Endothelial cell of umbilical vein (primary cell): Measurements from ENCODE around the gene KREMEN1. TPM values are rescaled to one million over a fixed set of nuclear protein-coding genes. Genes with fewer than 3 reads are reported as not detected.

ENCODE experiments used
- BruUV-seq: library from RNA; stranded (reverse); fragments of 400-500 nt; replicated peaks from 2 replicates; lab custom pipeline; 2021; lab: Mats Ljungman, UMichigan
- CTCF ChIA-PET: fragments of 300-600, 350-600 bp; sonication (Branson Sonifier 250); formaldehyde crosslinking; loops from one replicate; lab custom pipeline; 2021; ENCODE audit warnings: antibody characterized with exemption, inconsistent platforms; lab: Charles Lee
- POLR2A ChIA-PET: fragments of 300-600, 350-600 bp; sonication (Branson Sonifier 250); formaldehyde crosslinking; loops from one replicate; lab custom pipeline; 2021; ENCODE audit warnings: antibody characterized with exemption, inconsistent platforms; lab: Charles Lee
- DNase-seq: peaks from one replicate; pipeline ENCODE4 v3.0.0-alpha.2; 2011; ENCODE audit warnings: low read depth, low spot score
- FAIRE-seq: peaks from 2 replicates; lab custom pipeline; 2011; peaks lifted over from hg19 to GRCh38; lab: Jason Lieb, UNC
- H2AFZ ChIP-seq: 2 replicates; pipeline ENCODE4 v1.6.0; 2012; ENCODE audit warnings: low read depth, low read length, control low read depth, inconsistent platforms
- H3K27ac ChIP-seq: 2 replicates; pipeline ENCODE4 v1.5.1; 2011; ENCODE audit warnings: low read depth, mild to moderate bottlenecking, control low read depth, low read length, moderate library complexity; ENCODE audit not compliant: insufficient read depth
- H3K27me3 ChIP-seq, 2 experiments: 2 replicates each; pipeline versions ENCODE4 v1.6.0 to v1.6.1; 2011; ENCODE audit warnings: low read length in 2 of 2, mixed read lengths in 1 of 2; ENCODE audit not compliant: control insufficient read depth in 2 of 2, insufficient read depth in 2 of 2
- H3K36me3 ChIP-seq, 2 experiments: 2 replicates in 1 of 2; 3 replicates in 1 of 2; pipeline ENCODE4 v1.5.1; 2011; ENCODE audit warnings: low read length in 2 of 2, mild to moderate bottlenecking in 1 of 2, moderate library complexity in 1 of 2; ENCODE audit not compliant: control insufficient read depth in 2 of 2, insufficient read depth in 2 of 2; ENCODE audit errors: extremely low read depth in 1 of 2
- H3K4me1 ChIP-seq: 3 replicates; pipeline ENCODE4 v1.5.1; 2011; ENCODE audit warnings: mild to moderate bottlenecking, low read length; ENCODE audit not compliant: control insufficient read depth, insufficient read depth; ENCODE audit errors: extremely low read depth
- H3K4me2 ChIP-seq: 2 replicates; pipeline ENCODE4 v1.6.1; 2011; ENCODE audit warnings: low read length, control low read depth, mixed read lengths; ENCODE audit not compliant: insufficient read depth
- H3K4me3 ChIP-seq, 3 experiments: fragments of 200-600 bp in 1 of 3; sonication (generic), shearing (Covaris generic) in 1 of 3; replicated peaks in 1 of 3; 2 replicates each; pipeline ENCODE4 v1.5.1; 2011 to 2016; ENCODE audit warnings: control low read depth in 3 of 3, low read length in 3 of 3, mild to moderate bottlenecking in 2 of 3, inconsistent platforms in 1 of 3, low read depth in 1 of 3, moderate library complexity in 1 of 3; ENCODE audit not compliant: insufficient read depth in 1 of 3
- H3K79me2 ChIP-seq: 2 replicates; pipeline ENCODE4 v1.6.0; 2012; ENCODE audit warnings: low read length, inconsistent platforms; ENCODE audit not compliant: control insufficient read depth, insufficient read depth
- H3K9ac ChIP-seq: replicated peaks from 2 replicates; pipeline ENCODE3; 2011; ENCODE audit warnings: low read length, control low read depth; ENCODE audit not compliant: insufficient read depth; ENCODE audit errors: extremely low read depth
- H3K9me1 ChIP-seq: replicated peaks from 3 replicates; pipeline ENCODE4 v1.6.0; 2011; ENCODE audit warnings: mild to moderate bottlenecking, low read length; ENCODE audit not compliant: control insufficient read depth, insufficient read depth; ENCODE audit errors: extremely low read depth
- H3K9me3 ChIP-seq: replicated peaks from 2 replicates; pipeline ENCODE4 v1.5.1; 2012; ENCODE audit warnings: low read length, inconsistent platforms; ENCODE audit not compliant: control insufficient read depth, insufficient read depth
- H4K20me1 ChIP-seq: replicated peaks from 2 replicates; pipeline ENCODE3; 2011; ENCODE audit warnings: mild to moderate bottlenecking, low read length; ENCODE audit not compliant: control insufficient read depth, insufficient read depth; ENCODE audit errors: extremely low read depth
- FOS ChIP-seq: IDR thresholded peaks from 2 replicates; pipeline ENCODE4 v1.6.1; 2011; ENCODE audit warnings: mild to moderate bottlenecking, low read length, moderate library complexity, borderline replicate concordance; ENCODE audit not compliant: insufficient read depth
- GATA2 ChIP-seq: IDR thresholded peaks from 2 replicates; pipeline ENCODE4 v1.7.0; 2011; ENCODE audit warnings: low read depth, mild to moderate bottlenecking, moderate library complexity, mixed read lengths, low read length; ENCODE audit not compliant: insufficient read length, insufficient read depth
- JUN ChIP-seq: IDR thresholded peaks from 2 replicates; pipeline ENCODE4 v1.6.1; 2011; ENCODE audit warnings: borderline replicate concordance, low read depth; ENCODE audit not compliant: insufficient read length, insufficient read depth
- MYC ChIP-seq: IDR thresholded peaks from one replicate; pipeline ENCODE4 v1.6.1; 2011; ENCODE audit warnings: mild to moderate bottlenecking, low read depth, low read length
- POLR2AphosphoS5 ChIP-seq: IDR thresholded peaks from 2 replicates; pipeline ENCODE4 v1.6.1; 2012; ENCODE audit warnings: low read depth, mild to moderate bottlenecking, control low read depth, low read length, moderate library complexity; ENCODE audit not compliant: insufficient read depth
- dilution Hi-C: fragments of 300-500 bp; cut with MboI; formaldehyde crosslinking; loops from one replicate; pipeline ENCODE4 v1.15.0; 2019; ENCODE audit warnings: low sequenced_read_pairs; ENCODE audit not compliant: extremely low pct_ligation_motif_present
- intact Hi-C: fragments of 100-400 bp; cut with micrococcal nuclease; formaldehyde crosslinking; loops from one replicate; pipeline ENCODE4 v1.10.0; 2022
- polyA plus RNA-seq, 4 experiments: library from polyadenylated mRNA; depleted of rRNA in 3 of 4; stranded (reverse) in 3 of 4; unstranded in 1 of 4; fragments of >200 nt; gene quantifications; 2 replicates each; pipeline versions ENCODE4 v1.2.1 to v1.2.3, GENCODE V29; 2011 to 2012; ENCODE audit warnings: missing spikeins in 1 of 4
- total RNA-seq: library from RNA; stranded (reverse); gene quantifications from 2 replicates; pipeline ENCODE4 v1.2.3, GENCODE V29; 2021

KREMEN1 gene
- total and polyA plus RNA-seq, 2 donors (not counting 3 experiments of a cell fraction or from before 2014, with no cell fraction given): 0.58 to 1.1 TPM

DNA sequence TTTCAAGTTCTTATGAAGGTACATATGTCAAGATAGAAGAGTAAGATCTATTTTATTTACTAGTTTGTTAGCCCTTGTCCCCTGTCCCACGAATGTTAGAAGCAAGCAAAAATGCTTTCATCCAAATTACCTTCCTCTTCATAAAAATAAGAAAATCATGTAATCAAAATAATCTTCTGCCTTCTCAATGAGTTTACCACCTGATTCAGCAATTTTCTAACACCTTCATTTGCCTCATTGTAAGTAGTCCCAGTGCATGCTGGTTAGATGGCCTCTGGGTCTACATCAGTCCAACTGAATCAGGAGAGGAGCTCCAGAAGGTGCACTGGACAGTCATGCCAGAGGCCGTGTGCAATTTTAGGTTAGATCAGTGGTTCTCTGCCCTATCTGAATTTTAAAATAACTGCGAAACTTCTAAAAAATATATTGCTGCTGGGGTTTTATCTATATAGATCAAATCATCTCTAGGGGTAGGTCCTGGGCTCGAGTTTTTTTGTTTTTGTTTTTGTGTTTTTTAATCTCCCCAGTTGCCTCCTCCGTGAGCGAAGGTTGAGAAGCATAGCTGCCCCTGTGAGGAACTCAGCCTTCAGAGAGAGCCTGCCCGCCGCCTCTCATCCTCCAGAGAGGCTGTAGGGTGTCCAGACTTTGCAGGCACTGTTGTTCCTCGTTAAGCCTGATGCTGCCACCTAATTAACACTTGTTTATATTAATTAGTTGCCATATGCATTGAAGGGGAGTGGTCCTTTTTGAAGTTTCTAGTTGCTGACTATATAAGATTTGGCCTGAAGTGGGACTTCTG, 43.4 kb upstream of the KREMEN1 start:
- Histone ChIP-seq H3K4me3 (no peak overlapping the region), H3K79me2 (no peaks in the 10 kb centered on the region), H3K36me3 (no peaks in the 10 kb centered on the region), H3K4me1 (peaks cover 27% of the 10 kb centered on the region), H3K9me1 (no peaks in the 10 kb centered on the region), H2AFZ (no peak overlapping the region), H3K9me3 (no peaks in the 10 kb centered on the region), H4K20me1 (no peaks in the 10 kb centered on the region), H3K27me3 (no peaks in the 10 kb centered on the region), H3K9ac (no peak overlapping the region), H3K4me2 (peak overlapping the region; percentile 77), H3K27ac (no peak overlapping the region)
- no peak for FAIRE-seq
- dilution Hi-C loops: no loop called here
- BruUV-seq: no TSS peak
- CTCF ChIA-PET: interaction anchor here (1.5 to 3.8 kb wide), 3 partner anchors 11 to 125 kb away, joined by 3 to 21 read pairs (median 5); no protein-coding TSS in a partner anchor
- DNase-seq: no peak
- TF ChIP-seq POLR2AphosphoS5: no peak
- no peak for TF ChIP-seq MYC
- no peak for TF ChIP-seq FOS
- intact Hi-C loops: no loop called here
- POLR2A ChIA-PET: no interaction called here

DNA sequence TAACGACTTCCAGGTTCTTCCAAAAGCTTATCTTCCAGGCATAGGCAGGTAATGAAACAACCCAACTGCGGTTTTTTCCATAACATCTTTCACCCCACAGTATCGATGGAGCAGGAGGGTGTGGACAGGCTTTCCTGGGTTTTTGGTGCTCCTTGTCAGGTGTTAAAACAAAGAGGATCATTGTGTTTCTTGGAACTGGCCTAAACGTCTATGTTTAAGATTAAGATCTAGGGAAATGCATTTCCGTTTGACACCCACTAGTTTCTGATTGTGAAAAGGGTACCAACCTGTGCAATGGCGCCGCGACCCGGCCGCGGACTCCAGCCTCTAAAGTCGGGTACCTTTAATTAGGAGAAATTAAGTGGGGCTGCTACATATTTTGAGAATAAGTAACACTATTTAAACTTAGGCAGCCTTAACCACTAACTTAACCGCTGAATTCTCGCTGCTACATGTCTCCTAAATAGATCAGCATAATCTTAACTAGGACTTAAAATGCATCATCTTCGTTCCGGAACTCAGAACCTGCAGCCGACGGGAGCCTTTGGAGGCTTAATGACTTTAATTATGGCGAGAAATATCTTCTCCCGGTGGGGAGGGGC, 42.7 kb upstream of the KREMEN1 start:
- dilution Hi-C loops (no loop called here), intact Hi-C loops (loop anchor here (2.0 to 5.0 kb wide), 2 partner anchors 98 to 229 kb away; partner anchors contain the start of gene XBP1)
- no peaks in the 10 kb centered on the region for H3K9me3 ChIP-seq
- H3K27me3 ChIP-seq: no peaks in the 10 kb centered on the region
- peak overlapping the region; percentile 99 for H3K27ac ChIP-seq
- peak overlapping the region; percentile 73 for H2AFZ ChIP-seq
- DNase-seq (no peak), FAIRE-seq (no peak)
- H3K79me2 ChIP-seq: no peaks in the 10 kb centered on the region
- TF ChIP-seq GATA2: peak; percentile 52
- TF ChIP-seq JUN: no peak
- H3K9me1 ChIP-seq: no peaks in the 10 kb centered on the region
- BruUV-seq: TSS peak; percentile 53
- peak overlapping the region; percentile 77 for H3K4me2 ChIP-seq
- peak overlapping the region; percentile 19 to 61 (median 52) for H3K4me3 ChIP-seq
- peaks cover 27% of the 10 kb centered on the region for H3K4me1 ChIP-seq
- no peaks in the 10 kb centered on the region for H3K36me3 ChIP-seq
- H4K20me1 ChIP-seq: no peaks in the 10 kb centered on the region
- ChIA-PET CTCF (interaction anchor here (0.9 to 3.8 kb wide), 5 partner anchors 10 to 174 kb away, joined by 3 to 38 read pairs (median 21); partner anchors contain the start of gene ZNRF3), POLR2A (no interaction called here)
- peak overlapping the region; percentile 74 for H3K9ac ChIP-seq
